HFF-Myc (cell line): ENCODE data around the gene CAPG.
"Not testable (repeated sequence)": the region's sequence is repeated elsewhere in the genome, so short reads cannot be mapped to it uniquely, and the experiment has no call there.

Source experiments
- DNase-seq: peaks from one replicate; pipeline ENCODE4 v3.0.0-alpha.2; 2011; ENCODE audit warnings: low read depth; ENCODE audit errors: extremely low read depth
- H3K4me3 ChIP-seq: replicated peaks from 2 replicates; pipeline ENCODE4 v1.5.1; 2011; ENCODE audit warnings: low read depth, mild to moderate bottlenecking, control low read depth, low read length
- TF ChIP-seq, protein P1 (sequence below): IDR thresholded peaks from 2 replicates; pipeline ENCODE4 v1.5.1; 2012; ENCODE audit warnings: mild to moderate bottlenecking, low read depth, low read length, control low read depth; ENCODE audit errors: missing control alignments

Gene CAPG

DNA sequence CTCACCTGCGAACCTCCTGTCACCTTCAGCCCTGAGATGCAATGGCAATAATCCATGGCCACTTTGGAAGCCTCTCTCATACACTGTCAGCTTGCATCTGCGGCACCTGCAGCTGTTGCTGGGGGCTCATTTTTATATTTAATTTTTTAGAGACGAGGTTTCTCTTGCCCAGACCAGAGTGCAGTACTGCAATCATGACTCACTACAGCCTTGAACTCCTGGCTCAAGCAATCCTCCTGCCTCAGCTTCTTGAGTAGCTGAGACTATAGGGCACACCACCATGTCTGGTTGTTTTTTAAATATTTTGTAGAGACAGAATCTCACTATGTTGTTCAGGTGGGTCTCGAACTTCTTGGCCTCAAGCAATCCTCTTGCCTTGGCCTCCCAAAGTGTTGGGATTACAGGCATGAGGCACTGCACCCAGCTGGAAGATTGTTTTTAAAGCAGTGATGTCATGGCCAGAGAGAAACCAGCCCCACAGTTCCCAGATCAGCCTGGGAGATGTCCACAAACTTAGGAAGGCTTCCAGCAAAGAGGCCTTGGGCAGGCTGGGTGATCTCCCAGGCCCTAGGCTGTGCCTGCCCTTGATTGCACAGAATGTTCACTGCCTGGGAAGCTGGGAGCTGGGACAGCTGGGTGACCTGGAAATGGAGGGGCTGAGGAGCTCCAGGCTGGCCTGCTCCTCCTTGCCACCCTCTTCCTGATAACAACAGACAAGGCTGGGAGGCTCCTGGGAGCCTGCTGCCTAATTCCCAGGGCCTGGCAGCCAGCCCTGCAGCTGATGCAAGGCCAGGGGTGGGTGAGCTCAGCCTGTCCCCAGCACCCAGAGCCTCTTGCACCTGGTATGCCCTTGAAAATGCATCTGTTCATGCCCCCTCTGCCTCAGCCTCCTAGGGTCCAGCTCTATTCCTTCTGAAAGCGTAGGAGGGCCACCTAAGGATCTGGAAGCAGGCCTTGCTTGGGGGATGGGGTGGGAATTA lies 35.4 kb upstream of the CAPG start:
- TF ChIP-seq, protein P1, sequence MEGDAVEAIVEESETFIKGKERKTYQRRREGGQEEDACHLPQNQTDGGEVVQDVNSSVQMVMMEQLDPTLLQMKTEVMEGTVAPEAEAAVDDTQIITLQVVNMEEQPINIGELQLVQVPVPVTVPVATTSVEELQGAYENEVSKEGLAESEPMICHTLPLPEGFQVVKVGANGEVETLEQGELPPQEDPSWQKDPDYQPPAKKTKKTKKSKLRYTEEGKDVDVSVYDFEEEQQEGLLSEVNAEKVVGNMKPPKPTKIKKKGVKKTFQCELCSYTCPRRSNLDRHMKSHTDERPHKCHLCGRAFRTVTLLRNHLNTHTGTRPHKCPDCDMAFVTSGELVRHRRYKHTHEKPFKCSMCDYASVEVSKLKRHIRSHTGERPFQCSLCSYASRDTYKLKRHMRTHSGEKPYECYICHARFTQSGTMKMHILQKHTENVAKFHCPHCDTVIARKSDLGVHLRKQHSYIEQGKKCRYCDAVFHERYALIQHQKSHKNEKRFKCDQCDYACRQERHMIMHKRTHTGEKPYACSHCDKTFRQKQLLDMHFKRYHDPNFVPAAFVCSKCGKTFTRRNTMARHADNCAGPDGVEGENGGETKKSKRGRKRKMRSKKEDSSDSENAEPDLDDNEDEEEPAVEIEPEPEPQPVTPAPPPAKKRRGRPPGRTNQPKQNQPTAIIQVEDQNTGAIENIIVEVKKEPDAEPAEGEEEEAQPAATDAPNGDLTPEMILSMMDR: no peak
- DNase-seq: no peak
- no peak overlapping the region for H3K4me3 ChIP-seq

DNA sequence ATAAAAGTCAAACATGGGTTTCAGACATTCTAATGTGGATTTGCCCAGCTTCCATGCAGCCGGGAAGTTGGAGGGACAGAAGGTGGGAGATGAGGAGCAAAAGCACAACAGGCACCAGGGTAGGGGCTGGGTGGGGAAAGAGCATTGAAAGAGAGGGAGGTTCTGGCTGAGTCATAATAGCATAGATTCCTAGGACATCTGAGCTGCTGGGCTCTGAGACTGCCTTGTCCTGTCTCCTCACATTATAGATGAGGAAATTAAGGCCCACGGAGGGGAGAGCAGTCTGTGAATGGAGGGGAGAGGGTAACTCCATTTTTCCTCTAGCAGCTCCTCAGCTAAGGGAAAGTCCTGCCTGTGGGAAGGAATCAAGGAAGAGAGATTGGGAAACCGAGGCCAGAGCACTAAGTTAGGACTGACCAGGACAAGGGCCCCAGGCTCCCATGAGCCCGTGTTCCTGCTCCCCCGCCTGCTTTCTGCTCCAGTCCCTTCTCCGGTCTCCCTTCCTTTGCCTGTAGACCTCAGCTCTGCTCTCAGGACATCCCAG lies 34.5 kb upstream of the CAPG start:
- no peak overlapping the region for H3K4me3 ChIP-seq
- TF ChIP-seq, protein P1: no peak
- DNase-seq: no peak

DNA sequence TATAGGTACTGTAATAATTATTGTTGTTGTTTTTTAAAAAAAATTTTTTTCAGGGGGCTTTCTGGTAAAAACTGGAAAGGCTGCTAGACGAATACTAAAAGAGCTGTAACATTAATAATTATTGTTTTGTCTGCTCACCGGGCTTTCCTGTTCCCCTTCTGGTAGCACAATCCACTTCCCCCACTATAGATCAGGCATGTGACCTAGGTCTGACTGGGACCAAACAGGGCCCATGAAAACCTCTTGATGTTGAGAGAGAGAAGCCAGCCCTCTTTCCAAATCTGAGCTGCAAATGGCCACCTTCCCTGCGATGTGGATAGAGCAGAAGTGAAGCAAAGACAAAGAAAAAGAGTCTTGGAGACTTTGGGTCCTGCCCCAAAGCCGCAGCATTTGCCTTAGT lies 31.7 kb upstream of the CAPG start:
- no peak for DNase-seq
- TF ChIP-seq, protein P1: no peak
- H3K4me3 ChIP-seq: no peak overlapping the region

DNA sequence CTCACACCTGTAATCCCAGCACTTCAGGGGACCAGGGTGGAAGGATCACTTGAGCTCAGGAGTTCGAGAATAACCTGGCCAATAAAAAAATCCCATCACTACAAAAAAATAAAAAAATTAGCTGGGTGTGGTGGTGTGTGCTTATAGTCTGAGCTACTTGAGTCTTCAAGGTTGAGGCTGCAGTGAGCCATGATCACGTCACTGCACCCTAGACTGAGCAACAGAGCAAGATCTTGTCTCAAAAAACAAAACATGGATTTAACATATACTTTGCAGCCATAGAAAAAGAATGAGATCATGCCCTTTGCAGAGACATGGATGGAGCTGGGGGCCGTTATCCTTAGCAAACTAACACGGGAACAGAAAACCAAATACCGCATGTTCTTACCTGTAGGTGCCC lies 30.6 kb upstream of the CAPG start:
- no peak overlapping the region for H3K4me3 ChIP-seq
- TF ChIP-seq, protein P1: no peak
- no peak for DNase-seq

DNA sequence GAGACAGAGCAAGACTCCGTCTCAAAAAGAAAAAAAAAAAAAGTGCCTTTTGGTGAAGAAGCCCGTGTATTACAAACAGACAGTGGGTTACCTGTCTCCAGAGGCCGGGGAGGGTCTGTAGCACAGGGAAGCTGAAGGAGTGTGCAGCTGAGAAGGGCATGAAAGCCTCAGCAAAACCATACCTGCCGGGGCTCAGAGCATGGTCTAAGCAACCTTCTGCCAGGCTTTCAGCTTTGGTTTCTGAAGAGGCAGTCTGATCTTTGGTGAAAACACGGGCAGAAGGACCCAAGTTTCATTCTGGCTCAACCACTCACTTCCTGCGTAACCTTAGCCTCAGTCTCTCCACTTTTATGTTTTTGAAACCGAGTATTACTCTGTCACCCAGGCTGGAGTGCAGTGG lies 29.8 kb upstream of the CAPG start:
- no peak overlapping the region for H3K4me3 ChIP-seq
- no peak for DNase-seq
- TF ChIP-seq, protein P1: no peak

DNA sequence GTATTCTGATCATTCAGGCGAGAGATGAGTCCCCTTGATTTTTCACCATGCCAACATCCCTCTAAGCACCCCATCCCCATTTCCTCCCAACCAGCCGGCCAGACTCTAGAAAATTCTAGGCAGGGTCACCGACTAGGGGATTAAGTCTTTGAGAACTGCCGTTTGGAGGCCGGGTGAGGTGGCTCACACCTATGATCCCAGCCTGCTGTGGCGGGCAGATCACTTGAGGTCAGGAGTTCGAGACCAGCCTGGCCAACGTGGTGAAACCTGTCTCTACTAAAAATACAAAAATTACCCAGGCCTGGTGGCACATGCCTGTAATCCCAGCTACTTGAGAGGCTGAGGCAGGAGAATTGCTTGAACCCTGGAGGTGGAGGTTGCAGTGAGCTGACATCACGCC lies 29.4 kb upstream of the CAPG start:
- not testable (repeated sequence) for DNase-seq, H3K4me3 ChIP-seq

DNA sequence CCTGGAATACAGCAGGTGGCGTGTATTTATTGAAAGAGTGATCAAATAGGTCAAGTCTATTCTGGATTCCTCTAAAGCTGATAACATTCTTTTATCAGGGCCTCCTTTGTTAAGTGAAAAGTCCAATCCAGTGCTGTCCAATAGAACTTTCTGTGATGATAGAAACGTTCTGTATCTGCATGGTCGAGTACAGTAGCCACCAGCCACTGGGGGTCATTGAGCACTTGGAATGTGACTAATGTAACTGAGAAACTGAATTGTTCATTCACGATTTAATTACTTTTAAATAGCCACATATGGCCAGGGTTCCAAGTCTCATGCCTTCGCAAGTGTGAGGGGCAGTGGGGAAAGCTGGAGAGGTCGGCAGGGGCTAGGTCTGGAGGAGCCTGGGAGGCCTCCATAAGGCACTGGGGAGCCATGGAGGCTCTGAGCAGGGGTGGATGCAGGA lies 28.9 kb upstream of the CAPG start:
- H3K4me3 ChIP-seq: no peak overlapping the region
- TF ChIP-seq, protein P1: no peak
- no peak for DNase-seq
